ENCODE measurements around the gene KCNG3.

The KCNG3 gene

DNA sequence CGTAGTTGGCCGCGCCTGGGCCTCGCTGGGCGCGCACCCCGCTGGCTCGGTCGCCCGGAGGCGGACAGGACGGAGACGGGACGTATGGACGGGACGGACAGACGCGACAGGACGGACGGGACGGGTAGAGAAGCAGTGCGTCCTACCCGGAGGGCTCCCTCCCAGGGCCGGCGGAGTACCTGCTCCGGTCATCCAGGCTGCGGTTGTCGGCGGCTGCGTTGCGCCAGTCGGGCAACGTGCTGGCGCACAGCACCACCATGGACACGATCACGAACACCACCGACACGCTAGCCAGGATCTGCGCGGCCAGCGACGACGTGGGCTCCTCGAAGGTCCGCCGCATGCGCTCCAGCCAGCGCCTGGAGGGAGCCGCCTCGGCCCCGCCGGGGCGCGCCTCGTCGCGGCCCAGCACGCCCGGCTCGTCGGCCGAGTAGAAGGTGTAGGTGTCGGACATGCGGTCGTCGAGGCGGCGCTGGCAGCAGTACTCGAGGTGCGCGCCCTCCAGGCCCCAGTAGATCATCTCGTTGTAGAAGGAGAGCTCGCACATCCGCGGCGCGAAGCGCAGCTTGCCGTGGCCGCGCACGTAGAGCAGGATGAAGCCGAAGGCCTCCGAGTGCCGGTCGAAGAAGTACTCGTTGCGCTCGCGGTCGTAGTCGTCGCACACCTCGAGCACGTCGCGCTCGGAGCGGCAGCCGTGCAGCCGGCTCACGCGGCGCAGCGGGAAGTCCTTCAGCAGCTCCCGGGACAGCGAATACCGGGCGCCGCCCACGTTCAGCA is 903 bp downstream of the KCNG3 start:
- intact Hi-C loops (cut with DNase I) = loop anchor here (10.0 kb wide), 2 partner anchors 72 to 172 kb away; partner anchors contain the start of gene MTA3
- DNase-seq = peak in 35 of 42 donors; percentile 18 to 66 (median 43)

DNA sequence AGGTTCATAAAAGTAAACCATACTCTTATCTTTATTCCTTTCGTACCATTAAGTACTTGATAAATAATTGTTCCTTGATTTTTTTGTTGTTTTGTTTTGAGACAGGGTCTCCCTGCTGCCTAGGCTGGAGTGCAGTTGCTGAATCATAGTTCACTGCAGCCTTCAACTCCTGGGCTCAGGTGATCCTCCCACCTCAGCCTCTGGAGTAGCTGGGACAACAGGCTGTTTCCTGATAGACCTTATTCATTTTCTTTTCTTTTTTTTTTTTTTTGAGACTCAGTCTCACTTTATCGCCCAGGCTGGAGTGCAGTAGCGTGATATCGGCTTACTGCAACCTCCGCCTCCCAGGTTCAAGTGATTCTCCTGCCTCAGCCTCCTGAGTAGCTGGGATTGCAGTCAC is 5.5 kb downstream of the KCNG3 start:
- DNase-seq = peak in 1 of 42 donors; percentile 29
- intact Hi-C loops (cut with DNase I) = no loop called here

DNA sequence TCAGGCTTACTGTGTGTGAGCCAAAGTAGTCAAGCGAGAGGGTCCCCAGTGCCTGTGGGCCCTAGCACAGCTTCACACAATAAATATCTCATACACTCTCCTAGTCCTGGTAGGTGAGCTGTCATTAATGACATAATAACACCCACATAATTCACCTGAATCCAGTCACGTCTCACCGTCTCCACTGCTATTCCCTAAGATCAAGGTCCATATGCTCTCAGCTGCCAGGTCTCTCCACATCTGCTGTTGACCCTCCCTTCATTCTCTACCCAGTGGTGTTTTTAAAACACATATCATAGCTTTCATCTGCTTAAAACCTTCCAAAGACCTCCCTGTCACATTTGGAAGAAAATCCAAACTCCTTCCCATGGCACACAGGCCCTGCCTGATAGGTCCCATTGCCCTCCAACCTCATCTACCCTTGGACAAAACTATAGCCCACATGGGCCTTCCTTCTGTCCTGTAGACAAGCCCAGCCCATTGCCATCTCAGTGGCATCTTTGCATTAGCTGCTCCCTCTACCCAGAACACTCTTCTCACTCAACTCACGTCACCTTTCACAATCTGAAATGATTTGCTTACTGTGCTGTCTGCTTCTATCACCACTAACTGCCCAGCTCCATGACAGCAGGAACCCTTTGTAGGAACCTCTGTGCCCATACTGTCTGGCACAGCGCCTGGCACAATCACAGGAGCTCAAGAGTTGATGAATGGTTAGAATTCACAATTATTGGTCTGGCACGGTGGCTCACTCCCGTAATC is 7.5 kb downstream of the KCNG3 start:
- peak in 1 of 42 donors; percentile 37 for DNase-seq
- intact Hi-C loops (cut with DNase I) = no loop called here

DNA sequence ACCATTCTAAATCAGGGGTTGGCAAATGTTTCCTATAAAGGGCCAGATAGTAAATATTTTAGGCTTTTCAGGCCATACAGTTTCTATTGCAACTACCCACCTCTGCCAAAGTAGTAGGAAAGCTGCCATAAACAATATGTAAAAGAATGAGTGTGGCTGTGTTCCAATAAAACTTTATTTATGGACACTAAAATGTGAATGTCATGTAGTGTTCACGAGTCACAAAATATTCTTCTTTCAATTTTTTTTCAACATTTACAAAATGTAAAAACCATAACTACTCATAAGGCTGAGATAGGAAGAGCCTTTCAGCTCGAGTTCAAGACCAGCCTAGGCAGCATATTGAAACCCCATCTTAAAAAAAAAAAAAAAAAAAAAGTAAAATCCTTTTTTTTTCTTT is 13.4 kb downstream of the KCNG3 start:
- DNase-seq = no peak
- intact Hi-C loops (cut with DNase I) = no loop called here

DNA sequence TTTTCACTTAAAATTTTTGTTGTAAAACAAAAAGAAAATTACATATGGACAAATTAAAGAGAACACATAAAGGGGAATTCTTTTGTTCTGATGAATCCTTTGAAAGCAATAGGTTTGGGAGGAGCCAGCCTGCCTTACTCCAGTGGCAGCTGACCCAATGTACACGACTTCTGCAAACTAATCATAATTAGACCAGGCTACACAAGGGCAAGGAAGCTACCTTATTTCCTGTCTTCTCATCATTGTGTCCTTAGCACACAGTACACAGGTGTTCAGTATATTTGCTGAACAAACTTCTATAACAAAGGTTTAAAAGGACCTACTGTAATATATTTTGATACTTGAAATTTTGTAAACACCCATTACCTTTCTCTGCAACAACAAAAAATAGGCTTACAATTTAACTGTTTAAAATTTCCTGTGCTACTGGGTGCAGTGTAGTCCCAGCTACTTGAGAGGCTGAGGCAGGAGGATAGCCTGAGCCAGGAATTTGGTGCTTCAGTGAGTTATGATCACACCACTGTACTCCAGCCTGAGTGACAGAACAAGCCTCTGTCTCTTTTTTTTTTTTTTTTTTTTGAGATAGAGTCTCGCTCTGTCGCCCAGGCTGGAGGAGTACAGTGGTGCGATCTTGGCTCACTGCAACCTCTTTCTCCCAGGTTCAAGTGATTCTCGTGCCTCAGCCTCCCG is 18.9 kb downstream of the KCNG3 start:
- DNase-seq = peak in 2 of 42 donors; percentile 3 to 22
- intact Hi-C loops (cut with DNase I) = no loop called here

DNA sequence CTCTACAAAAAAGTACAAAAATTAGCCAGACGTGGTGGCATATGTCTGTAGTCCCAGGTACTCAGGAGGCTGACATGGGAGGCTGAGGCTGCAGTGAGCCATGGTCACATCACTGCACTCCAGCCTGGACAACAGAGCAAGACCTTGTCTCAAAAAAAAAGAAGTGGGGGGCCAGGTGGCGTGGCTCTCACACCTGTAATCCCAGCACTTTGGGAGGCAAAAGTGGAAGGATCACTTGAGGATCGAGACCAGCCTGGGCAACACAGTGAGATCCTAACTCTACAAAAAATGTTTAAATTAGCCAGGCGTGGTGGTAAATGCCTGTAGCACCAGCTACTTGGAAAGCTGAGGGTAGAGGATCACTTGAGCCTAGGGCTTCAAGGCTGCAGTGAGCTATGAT is 23.1 kb downstream of the KCNG3 start:
- intact Hi-C loops (cut with DNase I) = no loop called here
- peak in 1 of 42 donors; percentile 10 for DNase-seq

DNA sequence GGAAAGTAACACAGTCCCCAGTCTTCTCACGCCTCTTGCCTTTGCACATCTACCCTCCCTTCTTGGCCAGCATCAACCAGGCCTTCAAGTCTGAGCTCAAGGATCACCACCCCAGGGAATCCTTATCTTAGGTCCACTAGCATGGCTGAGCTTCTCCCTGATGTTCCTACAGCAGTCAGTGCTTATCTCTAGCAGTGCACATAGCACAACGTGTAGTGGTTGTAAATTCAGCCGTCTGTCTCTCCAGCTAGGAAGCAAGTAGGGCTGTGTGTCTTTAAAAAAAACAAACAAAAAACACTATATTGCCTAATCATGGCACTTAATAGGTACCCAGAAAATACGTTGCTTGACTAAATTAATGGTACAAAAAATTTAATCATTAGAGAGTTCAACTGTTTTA is 29.2 kb downstream of the KCNG3 start:
- DNase-seq = peak in 1 of 42 donors; percentile 20
- intact Hi-C loops (cut with DNase I) = no loop called here

DNA sequence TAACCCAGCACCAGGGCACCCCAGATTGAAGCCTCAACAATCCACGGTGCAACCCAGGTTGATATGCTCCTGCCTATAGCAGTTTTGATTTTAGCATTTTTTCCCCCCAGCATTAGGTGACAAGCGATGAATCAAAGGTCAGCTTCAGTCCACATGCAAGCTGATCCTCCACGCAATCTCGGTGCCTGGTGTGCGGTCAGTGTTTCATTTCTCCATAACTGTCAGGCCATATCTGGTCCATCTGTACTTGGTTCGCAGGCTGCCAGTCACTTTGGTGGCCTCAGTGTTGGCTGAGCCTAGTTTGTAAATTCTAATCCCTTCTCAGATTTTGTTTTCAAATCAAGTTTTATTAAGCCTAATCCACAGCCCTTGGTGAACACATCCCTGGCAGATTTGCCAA is 30.2 kb downstream of the KCNG3 start:
- intact Hi-C loops (cut with DNase I) = no loop called here
- DNase-seq = no peak

DNA sequence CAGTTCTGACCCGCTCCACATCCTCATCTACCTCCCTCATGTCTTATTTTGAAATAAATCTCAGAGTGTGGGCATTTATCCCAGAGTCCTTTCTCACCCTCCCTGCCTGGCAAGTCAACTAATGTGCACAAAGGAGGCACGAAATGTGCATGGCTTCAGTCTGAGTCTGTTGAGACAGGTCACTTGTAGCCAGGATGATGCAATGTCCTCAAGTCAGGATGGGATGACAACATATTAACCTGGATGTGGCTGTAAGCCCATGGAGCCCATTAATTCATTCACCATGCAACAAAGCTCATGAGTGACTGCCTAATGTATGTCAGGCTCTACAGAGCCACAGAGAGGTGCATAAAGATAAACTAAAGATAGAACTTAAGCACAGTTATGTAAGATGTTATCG is 34.5 kb downstream of the KCNG3 start:
- intact Hi-C loops (cut with DNase I) = no loop called here
- no peak for DNase-seq

DNA sequence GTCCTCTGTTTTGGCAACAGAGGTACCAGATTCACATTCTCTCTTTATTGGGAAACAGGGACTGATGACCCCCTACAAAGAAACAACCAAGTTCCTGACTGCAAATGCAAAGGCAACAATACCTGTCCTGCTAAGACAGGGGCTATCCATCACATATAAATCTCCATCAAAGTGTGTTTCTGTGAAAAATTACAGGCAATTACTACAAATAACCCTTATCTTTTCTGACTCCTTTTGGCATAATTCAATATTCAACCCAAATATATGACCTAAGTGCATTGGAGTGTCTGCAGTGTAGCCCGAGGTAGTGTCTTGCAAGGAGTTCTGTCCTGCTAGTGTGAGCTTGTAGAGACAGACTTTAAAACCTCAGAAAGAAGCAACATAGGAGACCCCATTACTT is 35.4 kb downstream of the KCNG3 start:
- intact Hi-C loops (cut with DNase I) = no loop called here
- no peak for DNase-seq

DNA sequence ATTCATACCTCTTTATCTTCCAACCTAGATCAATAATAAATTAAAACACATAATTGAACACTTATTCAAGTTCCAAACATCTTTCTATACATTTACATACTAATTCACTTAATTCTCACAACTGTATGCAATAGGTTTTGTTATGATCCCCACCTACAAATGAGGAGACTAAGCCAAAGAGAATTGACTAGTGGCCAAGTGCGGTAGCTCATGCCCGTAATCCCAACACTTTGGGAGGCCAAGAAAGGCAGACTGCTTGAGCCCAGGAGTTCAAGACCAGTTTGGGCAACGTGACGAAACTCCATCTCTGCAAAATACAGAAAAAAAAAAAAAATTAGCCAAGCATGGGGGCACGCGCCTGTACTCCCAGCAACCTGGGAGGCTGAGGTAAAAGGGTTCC is 36.8 kb downstream of the KCNG3 start:
- peak in 1 of 42 donors; percentile 19 for DNase-seq
- intact Hi-C loops (cut with DNase I) = no loop called here

DNA sequence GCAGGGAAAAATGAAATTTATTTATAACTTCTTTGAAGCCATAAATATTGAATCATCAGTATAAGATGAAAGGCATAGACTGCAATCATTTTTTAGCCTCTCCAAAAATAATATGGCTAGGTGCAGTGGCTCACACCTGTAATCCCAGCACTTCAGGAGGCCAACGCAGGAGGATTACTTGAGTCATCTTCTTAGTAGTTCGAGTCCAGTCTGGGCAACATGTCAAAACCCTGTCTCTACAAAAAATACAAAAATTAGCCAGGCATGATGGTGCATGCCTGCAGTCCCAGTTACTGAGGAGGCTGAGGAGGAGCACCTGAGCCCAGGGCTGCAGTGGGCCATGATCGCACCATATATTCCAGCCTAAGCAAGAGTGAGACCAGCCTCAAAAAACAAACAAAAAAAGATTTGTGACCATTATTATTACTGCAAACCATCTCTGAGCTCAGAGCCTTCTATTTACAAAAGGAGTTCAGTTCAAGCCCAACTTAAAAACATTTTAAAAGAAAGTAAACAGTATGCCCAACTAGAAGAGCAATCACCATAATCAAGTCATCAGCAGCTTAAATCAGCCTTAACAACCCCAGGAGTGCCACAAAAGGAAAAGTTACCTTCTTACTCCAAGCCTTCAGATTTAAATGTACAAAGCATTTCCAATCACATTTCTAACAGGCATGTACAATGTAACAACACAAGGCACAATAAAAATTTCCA is 37.5 kb downstream of the KCNG3 start:
- intact Hi-C loops (cut with DNase I) = no loop called here
- peak in 1 of 42 donors; percentile 18 for DNase-seq

DNA sequence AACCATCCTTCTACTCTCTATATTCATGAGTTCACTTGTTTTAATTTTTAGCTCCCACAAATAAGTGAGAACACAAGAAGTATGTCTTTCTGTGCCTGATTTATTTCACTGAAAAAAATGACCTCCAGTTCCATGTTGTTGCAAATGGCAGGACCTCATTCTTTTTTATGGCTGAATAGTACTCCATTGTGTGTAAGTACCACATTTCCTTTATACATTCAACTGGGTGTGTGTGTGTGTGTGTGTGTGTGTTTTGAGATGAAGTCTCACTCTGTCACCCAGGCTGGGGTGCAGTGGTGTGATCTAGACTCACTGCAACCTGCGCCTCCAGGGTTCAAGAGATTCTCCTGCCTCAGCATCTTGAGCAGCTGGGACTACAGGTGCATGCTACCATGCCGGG is 41.2 kb downstream of the KCNG3 start:
- intact Hi-C loops (cut with DNase I) = no loop called here
- peak in 1 of 42 donors; percentile 15 for DNase-seq

DNA sequence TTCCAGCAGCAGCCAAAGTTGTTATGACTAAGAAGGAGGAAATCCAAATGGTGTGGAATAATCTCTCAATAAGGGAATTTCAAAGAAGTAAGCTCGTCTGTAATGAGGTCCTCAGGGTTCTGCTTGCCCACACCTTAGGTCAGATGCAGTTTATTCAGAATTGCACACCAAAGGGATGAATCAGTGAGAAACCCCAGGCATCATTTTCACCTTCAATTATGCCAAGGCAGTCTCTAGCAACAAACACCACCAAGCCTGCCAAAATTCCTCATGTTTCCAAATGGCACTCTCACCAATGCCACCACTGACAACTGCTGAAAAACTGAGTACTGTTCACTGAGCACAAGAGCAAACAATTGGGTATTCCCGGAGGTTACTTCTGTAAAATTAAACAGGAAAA is 43.6 kb downstream of the KCNG3 start:
- peak in 1 of 42 donors; percentile 32 for DNase-seq
- intact Hi-C loops (cut with DNase I) = no loop called here

DNA sequence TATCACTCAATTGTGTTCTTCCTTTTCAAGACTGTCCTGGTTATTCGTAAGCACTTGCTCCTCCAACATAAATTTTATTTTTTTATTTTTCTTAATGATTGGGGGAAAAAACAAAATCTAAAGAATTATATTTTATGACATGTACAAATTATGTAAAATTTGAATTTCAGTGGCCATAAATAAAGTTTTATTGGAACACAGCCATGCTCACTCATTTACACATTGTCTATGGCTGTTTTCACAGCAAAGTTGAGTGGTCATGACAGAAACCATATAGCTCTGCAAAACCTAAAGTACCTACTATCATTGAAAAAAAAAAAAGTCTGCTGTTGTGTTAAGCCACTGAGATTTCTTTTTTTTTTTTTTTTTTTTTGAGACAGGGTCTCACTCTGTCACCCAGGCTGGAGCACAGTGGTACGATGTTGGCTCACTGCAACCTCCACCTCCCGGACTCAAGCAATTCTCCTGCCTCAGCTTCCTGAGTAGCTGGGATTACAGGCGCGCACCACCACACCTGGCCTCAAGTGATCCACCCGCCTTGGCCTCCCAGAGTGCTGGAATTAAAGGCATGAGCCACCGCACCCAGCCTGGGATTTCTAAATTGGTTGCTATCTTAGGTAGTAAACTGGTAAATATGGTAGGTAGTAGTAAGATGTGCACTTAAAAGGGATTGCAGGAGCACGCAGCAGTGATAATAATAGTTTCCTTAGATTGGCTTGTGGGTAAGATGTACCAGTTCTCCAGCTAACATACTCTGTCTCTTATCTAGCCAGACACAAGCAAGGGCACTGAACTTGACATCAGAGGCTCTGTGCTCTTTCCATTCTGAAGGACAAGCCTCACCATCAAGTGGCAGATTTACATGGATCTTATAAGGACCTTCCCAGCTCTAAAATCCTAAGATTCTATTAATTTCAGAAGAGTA is 44.4 kb downstream of the KCNG3 start:
- intact Hi-C loops (cut with DNase I) = no loop called here
- peak in 1 of 42 donors; percentile 21 for DNase-seq

DNA sequence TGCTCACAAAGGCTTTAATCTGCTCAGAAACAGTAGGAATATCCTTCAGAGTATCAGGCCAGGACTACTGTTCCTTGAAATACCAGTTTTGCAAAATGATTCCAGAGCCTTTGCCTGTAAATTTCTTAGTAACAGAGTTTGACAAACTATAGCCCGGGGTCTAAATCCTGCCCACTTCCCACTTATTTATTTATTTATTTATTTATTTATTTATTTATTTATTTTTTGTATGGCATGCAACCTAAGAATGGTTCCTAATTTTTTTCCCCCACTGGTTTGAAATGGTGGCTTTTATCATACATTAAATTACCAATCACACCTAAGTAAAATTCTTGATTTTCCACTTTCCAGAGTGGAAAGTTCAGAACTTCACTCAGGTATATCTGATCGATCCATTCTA is 45.6 kb downstream of the KCNG3 start:
- no peak for DNase-seq
- intact Hi-C loops (cut with DNase I) = no loop called here

DNA sequence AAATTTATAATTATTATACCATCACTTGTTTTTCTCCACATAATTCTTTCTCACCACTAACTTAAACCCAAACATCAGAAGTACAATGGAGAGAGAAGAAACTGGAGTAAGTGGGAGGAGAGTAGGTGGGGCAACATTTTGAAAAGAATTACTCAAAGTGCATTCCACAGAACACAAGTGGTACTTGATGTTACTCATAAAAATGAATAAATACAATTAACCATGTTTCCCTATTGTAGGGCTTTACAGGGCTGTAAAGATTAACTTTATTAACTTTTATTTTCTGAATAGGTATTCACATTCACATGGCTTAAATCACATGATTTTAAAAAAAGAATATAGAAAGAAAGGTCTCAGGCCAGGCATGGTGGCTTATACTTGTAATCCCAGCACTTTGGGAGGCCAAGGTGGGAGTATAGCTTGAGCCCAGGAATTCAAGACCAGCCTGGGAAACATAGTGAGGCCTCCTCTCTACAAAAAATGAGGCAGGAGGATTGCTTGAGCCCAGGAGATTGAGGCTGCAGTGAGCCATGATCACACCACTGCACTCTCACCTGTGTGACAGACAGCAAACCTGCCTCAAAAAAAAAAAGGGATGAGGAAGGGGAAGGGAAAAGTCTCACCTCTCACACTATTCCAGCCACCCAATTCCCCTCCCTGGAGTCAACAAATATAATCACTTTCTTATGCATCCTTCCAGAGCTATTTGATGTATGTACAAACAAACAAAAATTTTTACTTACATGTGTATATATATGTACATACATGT is 47.1 kb downstream of the KCNG3 start:
- no peak for DNase-seq
- intact Hi-C loops (cut with DNase I) = no loop called here
